GM21723 (cell line): ENCODE data around the gene BBIP1.

ENCODE experiments used
- ATAC-seq: cut with Tn5 transposase; IDR thresholded peaks from one replicate; pipeline ENCODE4 v1.9.1; 2021; ENCODE audit warnings: mild to moderate bottlenecking, moderate library complexity; ENCODE audit not compliant: unreplicated experiment

Gene BBIP1

DNA sequence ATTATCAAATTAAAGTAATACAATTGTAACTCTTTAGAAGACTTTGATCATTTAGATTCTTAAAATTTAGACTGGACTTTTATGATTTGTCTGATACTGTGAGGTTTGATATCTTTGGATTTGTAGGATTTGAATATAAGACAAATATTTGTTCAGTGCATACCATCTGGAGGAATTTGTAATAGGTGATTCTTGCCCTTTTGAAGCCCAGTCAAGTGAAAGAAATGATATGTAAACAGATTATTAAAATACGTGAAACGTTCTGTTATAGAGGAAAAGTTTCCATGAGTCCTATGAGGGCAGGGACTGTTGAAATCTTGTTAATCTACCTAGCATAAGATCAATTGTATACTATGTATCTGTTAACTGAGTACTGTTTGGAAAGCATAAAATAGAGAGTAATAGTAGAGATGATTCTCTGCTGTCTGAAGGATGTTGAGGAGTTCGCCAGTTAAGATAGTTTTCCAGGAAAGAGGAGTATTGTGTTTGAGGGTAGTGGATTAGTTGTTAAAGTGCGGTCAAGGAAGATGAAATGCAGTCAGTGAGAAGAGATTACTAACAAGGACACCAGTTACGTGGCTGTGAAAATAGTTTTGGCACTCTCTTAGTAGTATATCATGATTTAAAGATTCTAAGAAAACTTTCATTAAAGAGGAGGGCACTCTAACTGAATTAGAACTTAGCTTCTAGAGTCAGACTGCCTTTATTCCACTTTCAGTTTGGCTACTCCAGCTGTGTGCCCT is 32.9 kb downstream of the BBIP1 start:
- no peak for ATAC-seq

DNA sequence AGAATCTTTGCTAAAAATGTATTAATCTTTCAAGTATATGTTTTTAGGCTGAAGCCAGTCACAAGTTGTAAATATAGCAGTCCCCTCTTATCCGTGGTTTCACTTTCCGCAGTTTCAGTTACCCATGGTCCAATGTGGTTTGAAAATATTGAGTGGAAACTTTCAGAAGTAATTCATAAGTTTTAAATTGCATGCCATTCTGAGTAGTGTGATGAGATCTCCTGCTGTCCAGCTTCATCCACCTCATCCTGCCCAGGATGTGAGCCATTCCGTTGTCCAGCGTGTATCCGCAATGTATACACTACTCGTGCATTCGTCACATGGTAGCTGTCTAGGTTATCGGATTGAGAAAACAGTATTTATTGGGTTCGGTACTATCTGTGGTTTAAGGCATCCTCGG is 35.1 kb downstream of the BBIP1 start:
- ATAC-seq = no peak

DNA sequence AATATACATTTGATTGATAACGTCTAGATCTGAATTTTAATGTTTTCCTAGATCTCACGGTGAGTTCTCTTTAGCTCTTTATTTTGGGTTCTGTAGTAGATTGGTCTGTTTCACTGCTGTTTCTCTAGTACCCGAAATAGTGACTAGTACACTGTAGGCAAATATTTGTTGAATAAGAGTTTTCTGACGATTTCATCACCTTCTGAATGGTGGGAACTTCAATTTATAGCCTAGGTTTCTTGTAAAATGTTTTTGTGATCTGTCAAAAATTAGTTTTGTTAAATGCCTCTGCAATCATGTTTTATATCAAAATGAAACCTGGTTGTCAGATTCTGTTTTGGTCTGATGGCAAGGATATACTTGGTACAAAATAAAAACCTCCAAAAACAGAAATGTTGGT is 37.1 kb downstream of the BBIP1 start:
- ATAC-seq = no peak

DNA sequence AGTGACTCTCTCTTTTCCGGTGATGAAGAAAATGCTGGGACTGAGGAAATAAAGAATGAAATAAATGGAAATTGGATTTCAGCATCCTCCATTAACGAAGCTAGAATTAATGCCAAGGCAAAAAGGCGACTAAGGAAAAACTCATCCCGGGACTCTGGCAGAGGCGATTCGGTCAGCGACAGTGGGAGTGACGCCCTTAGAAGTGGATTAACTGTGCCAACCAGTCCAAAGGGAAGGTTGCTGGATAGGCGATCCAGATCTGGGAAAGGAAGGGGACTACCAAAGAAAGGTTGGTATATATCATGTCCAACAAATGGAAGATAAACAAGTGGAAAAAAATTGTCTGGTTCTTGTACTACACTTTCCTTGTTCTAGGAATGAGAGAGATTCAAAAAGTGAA is 37.7 kb downstream of the BBIP1 start:
- no peak for ATAC-seq

DNA sequence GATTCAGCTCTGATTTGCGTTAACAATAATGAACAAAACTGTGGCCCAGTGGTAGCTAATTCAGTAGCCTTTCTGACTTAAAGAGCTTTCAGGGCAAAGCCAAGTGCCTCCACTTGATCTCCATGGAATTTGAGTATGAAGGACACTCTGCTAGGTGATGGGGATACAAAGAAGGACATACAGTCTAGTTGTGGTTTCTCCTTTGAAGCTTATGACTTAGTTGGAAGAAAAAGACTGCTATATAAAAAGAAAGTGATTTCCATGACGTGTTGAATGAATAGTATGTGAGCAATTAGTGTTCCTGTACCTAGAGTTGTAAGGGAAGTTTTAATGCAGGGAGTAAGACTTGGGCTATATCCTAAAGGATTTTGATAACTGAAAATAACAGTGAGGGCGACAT is 39.0 kb downstream of the BBIP1 start:
- ATAC-seq = no peak

DNA sequence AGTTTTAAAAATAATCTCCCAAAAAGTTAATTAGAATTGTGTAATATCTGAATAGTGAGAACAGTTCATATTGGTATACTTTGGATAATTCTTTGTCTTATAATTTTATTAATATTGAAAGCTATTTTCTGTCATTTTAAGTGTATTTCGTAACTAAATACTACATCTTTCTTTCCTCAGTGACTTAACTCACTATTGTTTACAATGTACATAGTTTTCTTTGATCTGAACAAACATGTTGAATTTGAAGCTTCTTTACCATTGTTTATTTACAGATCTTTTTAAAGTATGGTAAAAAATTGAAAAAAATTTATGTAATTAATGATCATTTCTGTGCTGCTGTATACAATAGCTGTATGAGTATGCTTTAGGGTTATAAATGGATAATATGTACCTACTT is 42.2 kb downstream of the BBIP1 start:
- ATAC-seq = no peak

DNA sequence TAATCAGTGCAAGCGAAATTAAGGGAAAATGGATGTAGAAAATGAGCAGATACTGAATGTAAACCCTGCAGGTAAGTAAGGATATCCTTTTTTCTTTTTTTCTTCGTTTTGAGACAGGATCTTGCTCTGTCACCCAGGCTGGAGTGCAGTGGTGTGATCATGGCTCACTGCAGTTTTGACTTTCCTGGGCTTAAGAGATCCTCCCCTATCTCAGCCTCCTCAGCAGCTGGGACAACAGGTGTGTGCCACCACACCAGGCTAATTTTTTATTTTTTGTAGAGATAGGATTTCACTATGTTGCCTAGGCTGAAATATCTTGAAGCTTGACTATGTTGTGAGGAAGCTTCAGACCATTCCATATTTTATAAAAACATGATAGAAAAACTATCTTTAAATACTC is 43.0 kb downstream of the BBIP1 start:
- ATAC-seq = no peak

DNA sequence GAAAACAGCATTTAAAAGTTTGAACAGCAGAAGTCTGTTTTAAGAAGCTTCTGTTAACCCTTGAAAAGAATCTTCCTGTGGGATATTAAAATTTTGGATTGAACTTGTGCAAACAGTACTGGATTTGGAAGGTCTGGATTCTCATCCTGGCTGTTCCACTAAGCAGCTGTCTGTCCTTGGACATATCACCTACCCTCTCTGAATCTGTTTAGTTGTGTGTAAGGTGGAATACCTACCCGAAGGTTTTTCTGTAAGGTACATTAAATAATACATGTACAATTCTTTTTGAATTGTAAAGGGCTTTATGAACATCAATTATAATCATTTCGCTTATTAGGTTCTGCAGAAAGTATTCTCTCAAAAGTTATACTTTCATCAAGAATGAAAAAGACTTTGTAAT is 45.0 kb downstream of the BBIP1 start:
- ATAC-seq = no peak

DNA sequence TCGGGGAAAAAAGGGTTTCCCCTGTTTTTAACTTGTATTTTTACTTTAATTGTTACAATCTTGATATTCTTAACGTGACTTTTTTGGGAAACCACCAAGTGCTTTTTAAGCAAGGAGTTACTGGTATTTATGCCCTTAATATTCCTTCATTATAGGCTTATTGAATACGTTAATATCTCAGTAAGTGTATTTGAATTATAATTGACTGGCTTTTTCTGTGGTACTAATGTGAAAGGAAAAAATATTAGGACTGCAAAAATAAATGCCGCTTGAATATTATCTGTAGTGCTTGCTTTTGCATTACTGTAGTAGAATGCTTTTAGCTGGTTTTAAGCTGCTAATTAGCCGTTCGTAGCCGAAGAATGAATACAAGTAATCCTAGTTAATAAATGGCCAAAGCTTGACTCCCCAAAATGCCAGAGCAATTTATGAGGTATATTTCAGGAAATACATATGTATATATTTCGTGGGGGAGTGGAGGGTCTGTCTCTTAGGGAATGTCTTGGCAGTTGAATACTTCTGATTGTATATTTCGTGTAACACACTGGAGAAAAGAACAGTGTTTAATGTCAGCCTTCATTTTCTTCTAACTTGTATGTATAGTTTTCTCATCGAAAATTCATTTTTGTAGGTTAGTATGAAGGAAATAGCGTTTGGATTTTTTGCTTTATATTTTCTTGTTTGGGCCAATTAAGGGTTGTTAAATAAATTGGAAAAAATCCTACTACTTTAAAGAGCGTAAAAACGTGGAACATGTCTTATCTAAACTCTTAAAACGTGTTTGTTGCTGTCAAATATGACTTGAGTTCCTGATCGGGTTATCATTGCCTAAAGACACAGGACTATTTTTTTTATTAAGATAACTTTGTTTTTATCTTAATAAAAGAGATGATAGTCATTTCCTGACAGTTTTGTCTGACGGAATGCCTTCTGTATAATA is 45.7 kb downstream of the BBIP1 start:
- ATAC-seq = no peak

DNA sequence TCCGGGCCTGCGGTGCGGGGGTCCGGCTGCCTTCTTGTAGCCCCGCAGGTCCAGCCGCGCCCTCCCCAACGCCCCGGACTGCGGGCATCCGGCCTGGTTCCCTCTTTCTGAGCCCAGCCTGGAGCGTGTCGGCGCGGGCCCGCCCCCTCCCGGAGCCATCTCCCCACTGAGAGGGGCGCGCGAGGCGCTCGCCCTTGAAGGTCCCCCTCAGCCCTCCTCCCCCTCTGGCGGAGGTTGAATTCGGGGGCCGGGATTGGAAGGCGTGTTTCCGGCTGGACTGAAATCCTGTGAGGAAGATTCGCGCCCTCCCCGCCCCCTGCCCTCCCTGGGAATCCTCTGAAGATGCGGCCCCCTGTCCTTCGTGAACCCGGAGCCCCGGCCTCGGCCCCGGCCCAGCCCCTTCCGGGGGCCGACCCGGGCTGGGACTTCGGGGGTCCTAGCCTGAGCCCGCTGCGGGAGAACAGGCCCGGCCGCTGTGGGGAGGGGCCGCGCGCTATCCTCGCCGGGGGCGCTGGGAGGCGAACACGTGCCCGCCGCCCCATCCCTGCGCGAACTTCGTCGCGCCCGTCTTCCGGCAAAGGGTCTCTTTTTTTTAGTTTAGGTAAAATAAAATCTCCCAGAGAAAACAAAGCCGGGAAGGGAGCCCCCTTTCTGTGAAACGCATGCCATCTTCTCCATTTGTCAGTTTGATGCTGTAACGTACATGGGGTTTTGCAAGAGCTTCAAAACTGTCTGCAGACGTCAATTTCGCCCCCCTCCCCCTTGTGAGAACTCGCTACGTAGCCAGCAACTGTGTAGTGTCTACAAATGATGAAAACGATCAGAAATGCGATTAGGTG is 46.6 kb downstream of the BBIP1 start:
- ATAC-seq = peak; percentile 50

DNA sequence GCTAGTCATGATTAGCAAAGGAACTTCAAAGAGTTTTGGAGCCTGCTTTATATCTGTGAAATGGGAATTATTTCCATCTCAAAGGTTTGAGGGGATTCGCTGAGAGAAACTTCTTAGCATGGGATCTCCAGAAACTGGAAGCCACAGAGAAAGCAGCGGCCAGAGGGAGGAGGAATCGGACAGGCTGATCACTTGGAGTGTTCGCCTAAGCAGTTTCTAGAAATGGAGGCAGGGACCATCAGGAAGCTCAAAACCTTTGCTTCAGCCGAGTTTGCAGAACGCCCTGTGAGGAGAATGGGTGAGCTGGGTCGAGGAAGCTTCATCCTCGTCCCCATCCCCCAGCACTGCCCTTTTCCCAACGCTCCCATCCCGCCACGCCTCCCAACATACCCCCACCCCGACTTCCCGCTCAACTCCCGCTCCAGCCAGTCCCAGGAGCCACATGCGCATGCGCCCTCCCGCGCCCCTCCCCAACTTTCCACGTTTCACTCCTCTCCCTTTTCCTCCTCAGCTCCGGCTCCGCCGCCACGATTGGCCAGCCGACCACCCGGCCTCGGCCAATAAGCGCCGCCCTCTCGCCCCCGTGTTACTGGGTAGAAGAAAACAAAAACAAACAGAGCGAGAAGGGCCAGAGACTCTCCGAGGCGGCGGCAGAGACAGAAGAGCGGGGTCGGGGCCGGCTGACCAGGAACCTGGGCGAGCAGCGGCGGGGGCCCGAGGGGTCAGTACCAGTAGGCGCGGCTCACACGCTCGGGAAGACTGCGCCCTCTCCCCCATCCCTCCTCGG is 47.5 kb downstream of the BBIP1 start, which contains the start of gene PDCD4:
Gene PDCD4, plus strand, starts transcription at position 631 of the 787 bp plus-strand sequence. CDS start 4,100 bp downstream, outside the sequence.
- peak; percentile 77 for ATAC-seq

DNA sequence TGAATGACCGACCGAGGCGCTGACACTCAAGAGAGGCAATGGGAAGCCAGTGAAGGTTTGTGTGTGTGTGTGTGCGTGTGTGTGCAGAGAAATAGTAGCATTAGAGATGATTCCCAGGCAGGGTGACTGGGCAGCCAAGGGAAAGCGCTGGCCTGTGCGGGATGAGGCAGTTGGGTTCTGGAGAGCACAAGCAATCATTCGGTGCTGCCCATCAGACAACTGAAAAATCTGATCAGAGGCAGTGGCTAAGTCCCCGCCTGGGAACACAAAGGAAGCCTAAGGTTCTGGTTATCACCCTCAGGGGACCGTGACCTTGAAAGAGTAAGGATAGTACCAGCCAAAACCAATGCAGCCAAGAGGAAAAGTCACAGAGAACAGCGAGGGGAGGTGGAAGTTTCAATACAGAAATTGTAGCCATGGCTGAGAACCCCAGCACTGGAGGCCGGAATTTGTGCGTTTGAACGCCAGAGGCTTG is 48.1 kb downstream of the BBIP1 start:
- ATAC-seq = no peak

DNA sequence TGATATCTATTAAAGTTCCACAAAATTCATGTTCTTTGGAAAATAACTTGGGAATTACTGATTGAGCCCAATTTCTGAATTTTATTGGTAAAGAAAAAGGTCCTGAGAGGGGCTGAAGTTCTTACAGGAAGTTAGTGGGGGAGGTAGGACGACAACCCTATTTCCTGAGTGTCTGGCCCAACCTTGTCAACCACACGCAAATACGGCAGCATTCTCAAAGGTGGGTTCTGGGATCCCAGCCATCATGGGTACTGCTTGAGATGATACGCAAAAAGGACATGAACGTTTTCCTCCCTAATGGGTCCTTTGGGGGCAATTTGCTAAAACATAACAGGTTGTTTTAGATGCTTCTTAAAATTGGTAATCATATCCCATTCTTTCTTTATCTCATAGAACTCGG is 50.0 kb downstream of the BBIP1 start:
- ATAC-seq = no peak

DNA sequence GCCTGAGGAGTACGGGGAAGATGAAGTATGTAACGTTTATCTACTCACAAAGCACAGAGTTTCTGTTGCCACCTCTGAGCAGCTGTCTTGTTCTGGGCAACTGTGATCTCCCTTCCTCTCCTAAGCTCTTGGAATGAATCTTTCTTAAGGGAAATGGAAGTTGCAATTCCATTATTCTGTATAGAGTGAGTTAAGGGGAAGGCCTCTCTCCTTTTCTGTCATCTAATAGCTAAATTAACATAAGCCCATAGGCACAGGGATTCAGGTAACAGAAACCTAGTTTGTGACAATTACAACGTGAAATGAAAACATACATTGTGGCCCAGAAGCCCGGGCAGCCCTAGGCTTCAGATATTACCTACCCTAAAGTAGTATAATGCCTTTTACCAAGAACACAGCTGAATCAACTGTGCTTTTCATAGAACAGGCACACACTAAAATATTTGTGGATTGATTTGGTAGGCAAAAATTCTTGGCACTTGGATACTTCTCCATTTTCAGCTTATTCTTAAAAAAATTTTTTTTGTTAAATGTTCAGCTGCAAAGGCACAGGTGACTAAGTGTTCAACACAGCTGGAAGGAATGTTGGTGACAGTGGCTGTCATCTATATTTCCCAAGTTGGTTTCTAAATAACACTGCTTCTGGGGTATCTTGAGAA is 51.0 kb downstream of the BBIP1 start:
- ATAC-seq = no peak

DNA sequence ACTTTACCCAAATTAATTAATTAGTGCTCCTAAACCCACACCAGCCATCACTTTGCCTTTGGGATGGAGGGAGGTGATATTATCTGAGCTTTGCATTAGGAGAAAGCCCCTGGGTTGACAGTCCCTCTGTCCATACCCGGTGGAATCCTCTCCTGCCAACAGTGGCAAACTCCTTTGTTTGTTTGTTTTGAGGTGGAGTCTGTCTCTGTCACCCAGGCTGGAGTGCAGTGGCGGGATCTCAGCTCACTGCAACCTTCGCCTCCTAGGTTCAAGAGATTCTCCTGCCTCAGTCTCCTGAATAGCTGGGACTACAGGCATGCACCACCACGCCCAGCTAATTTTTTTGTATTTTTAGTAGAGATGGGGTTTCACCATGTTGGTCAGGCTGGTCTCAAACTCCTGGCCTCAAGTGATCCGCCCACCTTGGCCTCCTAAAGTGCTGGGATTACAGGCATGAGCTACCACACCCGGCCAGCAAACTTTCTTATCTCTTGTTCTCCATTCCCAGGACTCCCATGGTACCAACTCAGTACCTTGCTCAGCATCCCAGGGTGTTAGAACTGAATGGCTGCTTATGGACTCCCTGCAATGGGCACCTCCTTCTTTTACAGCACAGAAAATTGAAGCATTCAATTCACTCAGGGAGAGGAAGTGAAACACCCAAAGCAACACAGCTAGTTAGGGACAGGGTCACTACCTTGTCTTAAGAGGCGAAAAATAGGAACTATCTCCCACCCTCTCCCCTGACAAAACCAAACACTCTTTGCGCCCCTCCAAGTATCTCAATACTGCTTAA is 51.8 kb downstream of the BBIP1 start:
- peak; percentile 36 for ATAC-seq

DNA sequence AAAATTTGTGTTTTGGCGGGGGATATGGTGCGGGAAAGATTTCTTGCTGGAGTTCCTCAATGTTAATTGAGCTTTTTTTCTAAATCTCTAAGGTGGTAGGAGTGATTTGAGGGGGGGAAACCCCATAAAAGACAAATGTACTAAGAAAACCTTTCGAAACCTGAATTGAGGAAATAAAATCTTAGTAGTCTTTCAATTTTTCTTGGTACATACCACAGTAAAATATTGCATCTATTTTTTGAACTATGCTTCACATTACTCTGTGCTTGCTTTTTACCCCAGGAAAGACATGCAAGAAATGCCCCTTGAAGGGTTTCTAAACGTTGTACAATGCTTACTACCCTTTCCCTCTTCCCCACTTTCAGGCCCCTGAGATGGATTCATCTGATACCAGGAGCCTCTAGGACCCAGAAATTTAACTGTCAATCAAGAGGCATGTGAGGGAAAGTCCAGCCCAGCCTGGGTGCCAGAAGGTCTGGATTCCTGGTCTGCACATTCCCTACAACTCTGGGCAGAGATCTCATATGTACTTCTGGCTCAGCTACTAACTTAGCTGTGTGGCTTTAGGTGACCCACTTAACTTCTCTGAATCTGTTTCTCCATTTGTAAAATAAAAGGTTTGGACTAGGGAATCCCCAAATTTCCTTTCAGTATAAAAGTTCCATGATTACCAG is 53.0 kb downstream of the BBIP1 start:
- peak; percentile 29 for ATAC-seq

DNA sequence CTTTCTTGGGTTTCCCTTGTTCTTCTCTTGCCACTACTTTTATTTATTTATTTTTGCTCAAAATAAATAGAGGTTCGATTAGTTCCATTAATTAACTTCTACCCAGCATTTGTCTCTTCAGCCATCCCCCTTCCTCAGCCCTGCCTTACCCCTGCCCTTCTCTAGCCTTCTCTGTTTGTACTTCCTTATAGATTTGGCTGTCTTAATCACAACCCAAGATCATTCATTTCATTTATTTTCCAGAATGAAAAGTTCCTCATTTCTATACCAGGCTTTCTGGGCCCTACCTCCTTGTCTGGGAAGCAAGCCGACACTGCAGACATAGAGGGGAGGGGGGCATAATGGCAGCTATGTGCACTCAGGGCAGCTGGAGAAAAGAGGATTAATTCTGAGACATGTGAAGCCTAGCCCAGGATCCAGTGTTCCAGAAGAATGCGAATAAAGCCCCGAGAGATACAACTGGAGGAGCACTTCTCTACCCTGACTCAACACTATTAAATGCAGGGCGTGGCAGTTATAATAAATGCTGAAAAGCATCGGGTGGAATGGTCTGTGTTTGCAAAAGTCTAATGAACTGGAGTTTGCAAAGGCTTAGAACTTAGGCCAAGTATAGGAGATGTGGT is 53.7 kb downstream of the BBIP1 start:
- no peak for ATAC-seq

DNA sequence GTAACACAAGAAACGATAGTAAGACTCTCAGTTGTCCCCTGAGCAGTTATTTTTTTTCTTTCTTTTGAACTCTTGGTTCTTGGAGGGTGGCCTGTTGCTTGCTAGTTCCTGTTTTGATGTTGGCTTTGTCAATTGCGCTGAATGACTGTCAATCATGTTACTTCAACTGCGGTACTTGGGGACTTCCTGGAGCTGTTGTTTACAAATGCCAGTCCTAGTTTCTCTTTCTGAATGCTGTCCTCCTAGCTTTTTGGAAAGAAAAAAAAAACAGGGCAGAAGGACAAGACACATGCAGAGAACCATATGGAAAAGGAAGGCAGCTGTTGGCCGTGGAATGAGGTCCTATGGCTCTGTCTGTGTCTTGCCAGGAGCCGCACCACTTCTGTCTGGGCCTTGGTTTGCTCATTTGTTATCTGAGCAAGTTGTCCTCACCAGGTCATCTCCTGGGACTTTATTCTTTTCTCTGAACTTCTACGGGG is 54.3 kb downstream of the BBIP1 start:
- peak; percentile 59 for ATAC-seq
